Measurements from ENCODE around the gene ITGB3BP.
A peak's percentile ranks its signal among the peaks of the same experiment; 100 is the strongest.

ITGB3BP gene

GRCh38 chr1:63547621-63548294 is 24.7 kb upstream of the ITGB3BP start:
- Histone ChIP-seq H3K4me1 (ENCODE audit: insufficient read depth, poor library complexity, severe bottlenecking) (peaks cover 22% of the 10 kb centered on the region), H3K27me3 (ENCODE audit: insufficient read depth, poor library complexity, severe bottlenecking) (no peaks in the 10 kb centered on the region), H3K36me3 (ENCODE audit: low read depth) (no peaks in the 10 kb centered on the region; the same call in 1 of the 2 replicates), H3K4me3 (ENCODE audit: severe bottlenecking) (no peak overlapping the region), H3K9me3 (ENCODE audit: severe bottlenecking) (no peaks in the 10 kb centered on the region), H3K27ac (ENCODE audit: poor library complexity, severe bottlenecking) (peak overlapping the region; percentile 28)
- DNase-seq (ENCODE audit: low spot score) (no peak), ATAC-seq (ENCODE audit: low read depth) (peak; percentile 92)
- TF ChIP-seq CTCF (IDR thresholded peaks at IDR 0.05; ENCODE audit: poor library complexity, severe bottlenecking): no peak

- H3K4me3 ChIP-seq (ENCODE audit: severe bottlenecking): no peak overlapping the region
- no peak for TF ChIP-seq CTCF (IDR thresholded peaks at IDR 0.05; ENCODE audit: poor library complexity, severe bottlenecking)
- no peaks in the 10 kb centered on the region; the same call in 1 of the 2 replicates for H3K36me3 ChIP-seq (ENCODE audit: low read depth)
- ATAC-seq (ENCODE audit: low read depth) (0 out of 3 replicates have a peak, but pooled peaks have one; percentile 52), DNase-seq (ENCODE audit: low spot score) (no peak)
- H3K27ac ChIP-seq (ENCODE audit: poor library complexity, severe bottlenecking): no peak overlapping the region
- no peaks in the 10 kb centered on the region for H3K27me3 ChIP-seq (ENCODE audit: insufficient read depth, poor library complexity, severe bottlenecking)
- H3K9me3 ChIP-seq (ENCODE audit: severe bottlenecking): no peaks in the 10 kb centered on the region
- peaks cover 22% of the 10 kb centered on the region for H3K4me1 ChIP-seq (ENCODE audit: insufficient read depth, poor library complexity, severe bottlenecking)
These were observed 22.8 kb upstream of the ITGB3BP start for GRCh38 chr1:63545780-63546179.

GRCh38 chr1:63537940-63538339 is 14.9 kb upstream of the ITGB3BP start:
- no peaks in the 10 kb centered on the region for H3K9me3 ChIP-seq (ENCODE audit: severe bottlenecking)
- ATAC-seq (ENCODE audit: low read depth) (no peak), DNase-seq (ENCODE audit: low spot score) (no peak)
- TF ChIP-seq CTCF (IDR thresholded peaks at IDR 0.05; ENCODE audit: poor library complexity, severe bottlenecking): peak; percentile 72
- H3K4me1 ChIP-seq (ENCODE audit: insufficient read depth, poor library complexity, severe bottlenecking): no peaks in the 10 kb centered on the region
- peaks cover 27% of the 10 kb centered on the region for H3K36me3 ChIP-seq (ENCODE audit: low read depth)
- H3K27ac ChIP-seq (ENCODE audit: poor library complexity, severe bottlenecking): no peak overlapping the region
- H3K27me3 ChIP-seq (ENCODE audit: insufficient read depth, poor library complexity, severe bottlenecking): peaks cover 3% of the 10 kb centered on the region
- no peak overlapping the region for H3K4me3 ChIP-seq (ENCODE audit: severe bottlenecking)

- no peak for TF ChIP-seq CTCF (IDR thresholded peaks at IDR 0.05; ENCODE audit: poor library complexity, severe bottlenecking)
These were observed 14.0 kb upstream of the ITGB3BP start for GRCh38 chr1:63537006-63537405.

GRCh38 chr1:63534406-63534805 is 11.4 kb upstream of the ITGB3BP start:
- DNase-seq (ENCODE audit: low spot score) (no peak), ATAC-seq (ENCODE audit: low read depth) (no peak)
- H3K27ac ChIP-seq (ENCODE audit: poor library complexity, severe bottlenecking): no peak overlapping the region
- no peaks in the 10 kb centered on the region for H3K4me1 ChIP-seq (ENCODE audit: insufficient read depth, poor library complexity, severe bottlenecking)
- H3K9me3 ChIP-seq (ENCODE audit: severe bottlenecking): no peaks in the 10 kb centered on the region
- no peak overlapping the region for H3K4me3 ChIP-seq (ENCODE audit: severe bottlenecking)
- peaks cover 41% of the 10 kb centered on the region for H3K36me3 ChIP-seq (ENCODE audit: low read depth)
- no peak for TF ChIP-seq CTCF (IDR thresholded peaks at IDR 0.05; ENCODE audit: poor library complexity, severe bottlenecking)
- H3K27me3 ChIP-seq (ENCODE audit: insufficient read depth, poor library complexity, severe bottlenecking): peaks cover 3% of the 10 kb centered on the region

More at GRCh38 chr1:63537006-63537405, 14.0 kb upstream of the ITGB3BP start:
- ATAC-seq (ENCODE audit: low read depth): no peak
- Histone ChIP-seq H3K27me3 (ENCODE audit: insufficient read depth, poor library complexity, severe bottlenecking) (peaks cover 3% of the 10 kb centered on the region), H3K36me3 (ENCODE audit: low read depth) (peaks cover 31% of the 10 kb centered on the region), H3K27ac (ENCODE audit: poor library complexity, severe bottlenecking) (no peak overlapping the region), H3K4me1 (ENCODE audit: insufficient read depth, poor library complexity, severe bottlenecking) (no peaks in the 10 kb centered on the region), H3K4me3 (ENCODE audit: severe bottlenecking) (no peak overlapping the region), H3K9me3 (ENCODE audit: severe bottlenecking) (no peaks in the 10 kb centered on the region)
- DNase-seq (ENCODE audit: low spot score): no peak

All from RWPE2 (cell line).